T-helper 1 cell treated with Interleukin-12 subunit alpha and Interleukin-12 subunit beta and Interleukin-4 antibody, amounts not matched to agents 30 ng/mL and 1 ng/mL, for 36 hours (primary cell): Measurements from ENCODE around the gene AKTIP. TPM values are rescaled to one million over a fixed set of nuclear protein-coding genes. Genes with fewer than 3 reads are reported as not detected.
"Not testable (repeated sequence)": the region's sequence is repeated elsewhere in the genome, so short reads cannot be mapped to it uniquely, and the experiment has no call there.

Experiments used
- intact Hi-C: fragments of 100-400 bp; cut with micrococcal nuclease; formaldehyde crosslinking; loops from one replicate; pipeline ENCODE4 v1.15.1; 2024
- total RNA-seq: library from RNA; stranded (reverse); gene quantifications from 2 replicates; pipeline ENCODE4 v1.2.3, GENCODE V29; 2022

Gene AKTIP
- total RNA-seq, 1 donor from 2014 or later: 74.5 TPM

GRCh38 chr16:53517851-53518250, 14.8 kb upstream of the AKTIP start:
- intact Hi-C loops: loop anchor here (1.0 to 5.0 kb wide), 7 partner anchors 8 to 394 kb away; partner anchors contain the start of genes AKTIP and RPGRIP1L

- intact Hi-C loops: loop anchor here (5.0 kb wide), 1 partner anchor 396 kb away; no protein-coding TSS in a partner anchor
Measured at GRCh38 chr16:53515811-53516210, 12.8 kb upstream of the AKTIP start.

GRCh38 chr16:53515259-53515658, 12.2 kb upstream of the AKTIP start:
- intact Hi-C loops: loop anchor here (5.0 kb wide), 1 partner anchor 397 kb away; no protein-coding TSS in a partner anchor

DNA sequence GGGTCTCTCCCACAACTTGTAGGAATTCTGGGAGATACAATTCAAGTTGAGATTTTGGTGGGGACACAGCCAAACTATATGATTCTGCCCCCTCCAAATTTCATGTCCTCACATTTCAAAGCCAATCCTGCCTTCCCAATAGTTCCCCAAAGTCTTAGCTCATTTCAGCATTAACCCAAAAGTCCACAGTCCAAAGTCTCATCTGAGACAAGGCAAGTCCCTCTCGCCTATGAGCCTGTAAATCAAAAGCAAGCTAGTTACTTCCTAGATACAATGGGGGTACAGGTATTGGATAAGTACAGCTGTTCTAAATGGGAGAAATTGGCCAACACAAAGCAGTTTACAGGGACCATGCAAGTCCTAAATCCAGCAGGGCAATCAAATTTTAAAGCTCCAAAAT, 9.8 kb upstream of the AKTIP start:
- intact Hi-C loops: not testable (repeated sequence)

- intact Hi-C loops: loop anchor here (2.0 kb wide), 4 partner anchors 23 to 381 kb away; partner anchors contain the start of gene RBL2
Measured at GRCh38 chr16:53511403-53512280, 8.6 kb upstream of the AKTIP start.

DNA sequence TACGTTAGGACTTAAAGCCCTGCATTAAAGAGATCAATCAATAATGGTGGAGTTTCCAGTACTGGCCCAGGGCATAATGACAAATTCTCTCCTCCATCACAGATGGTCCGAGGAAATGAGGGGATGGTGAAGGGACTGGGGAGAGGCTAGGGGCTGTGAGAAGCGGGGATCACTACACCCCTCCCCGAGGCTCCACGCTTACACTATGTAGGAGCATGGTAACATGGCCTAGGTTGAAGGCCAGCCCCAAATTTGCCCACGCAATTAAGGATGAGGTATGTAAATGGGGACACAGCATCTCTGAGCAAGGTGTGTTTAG, 8.0 kb upstream of the AKTIP start:
- intact Hi-C loops: loop anchor here (2.0 kb wide), 4 partner anchors 24 to 380 kb away; partner anchors contain the start of gene RBL2

DNA sequence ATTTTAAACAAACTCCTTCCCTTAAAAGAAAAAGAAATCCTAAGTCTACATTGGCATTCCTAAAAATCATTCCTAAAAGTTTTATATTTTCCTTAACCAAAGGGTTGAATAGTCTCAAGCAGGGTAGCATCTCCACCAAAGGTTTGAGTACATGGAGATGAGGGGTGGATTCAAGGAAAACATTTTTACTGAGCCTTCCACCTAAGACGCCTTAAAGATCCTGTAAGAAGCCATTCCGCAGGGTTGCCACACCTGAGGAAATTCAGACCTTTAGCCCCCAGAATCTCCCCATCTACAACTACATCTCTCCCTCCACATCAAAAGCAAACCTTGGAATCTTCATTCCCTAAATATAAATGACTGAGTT, 7.7 kb upstream of the AKTIP start:
- intact Hi-C loops: loop anchor here (1.0 to 2.0 kb wide), 7 partner anchors 8 to 455 kb away; partner anchors contain the start of gene RBL2

DNA sequence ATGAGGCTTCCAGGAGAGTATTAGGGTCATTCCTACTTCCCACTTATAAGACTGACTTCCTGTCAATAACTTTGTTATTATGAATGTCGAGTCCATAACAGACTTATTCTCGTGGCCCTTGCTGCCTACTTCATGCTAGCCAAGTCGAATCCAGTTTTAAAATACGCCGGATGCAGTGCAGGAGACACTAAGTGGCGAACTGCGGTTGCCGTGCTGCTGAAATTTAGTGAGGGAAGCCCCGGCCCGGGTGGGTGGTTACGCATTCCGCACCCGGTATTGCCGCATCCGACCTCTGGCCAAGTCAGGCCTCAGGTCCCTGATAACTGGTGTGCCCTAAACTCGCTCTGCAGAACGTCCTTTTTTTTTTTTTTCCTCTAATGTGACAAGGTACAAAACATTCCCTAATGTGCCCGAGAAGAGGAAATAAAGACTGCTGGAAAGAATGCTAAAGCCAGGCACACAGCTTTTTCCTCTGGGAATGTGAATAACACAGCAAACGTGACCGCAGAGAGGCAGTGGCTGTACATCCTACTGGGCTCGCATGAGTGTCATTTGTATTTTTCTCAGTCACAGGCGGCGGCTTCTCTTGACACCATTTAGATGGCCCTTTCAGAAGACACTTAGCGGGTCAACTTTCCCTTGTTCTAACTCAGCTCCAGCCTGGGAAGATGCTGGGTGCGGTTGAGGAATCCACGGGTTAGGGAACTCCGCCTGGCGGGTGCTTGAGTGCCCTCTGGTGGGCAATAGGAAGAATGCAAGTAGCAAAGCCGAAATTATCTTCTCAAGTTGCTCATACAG, 7.1 kb upstream of the AKTIP start:
- intact Hi-C loops: loop anchor here (1.0 to 2.0 kb wide), 7 partner anchors 8 to 455 kb away; partner anchors contain the start of gene RBL2

DNA sequence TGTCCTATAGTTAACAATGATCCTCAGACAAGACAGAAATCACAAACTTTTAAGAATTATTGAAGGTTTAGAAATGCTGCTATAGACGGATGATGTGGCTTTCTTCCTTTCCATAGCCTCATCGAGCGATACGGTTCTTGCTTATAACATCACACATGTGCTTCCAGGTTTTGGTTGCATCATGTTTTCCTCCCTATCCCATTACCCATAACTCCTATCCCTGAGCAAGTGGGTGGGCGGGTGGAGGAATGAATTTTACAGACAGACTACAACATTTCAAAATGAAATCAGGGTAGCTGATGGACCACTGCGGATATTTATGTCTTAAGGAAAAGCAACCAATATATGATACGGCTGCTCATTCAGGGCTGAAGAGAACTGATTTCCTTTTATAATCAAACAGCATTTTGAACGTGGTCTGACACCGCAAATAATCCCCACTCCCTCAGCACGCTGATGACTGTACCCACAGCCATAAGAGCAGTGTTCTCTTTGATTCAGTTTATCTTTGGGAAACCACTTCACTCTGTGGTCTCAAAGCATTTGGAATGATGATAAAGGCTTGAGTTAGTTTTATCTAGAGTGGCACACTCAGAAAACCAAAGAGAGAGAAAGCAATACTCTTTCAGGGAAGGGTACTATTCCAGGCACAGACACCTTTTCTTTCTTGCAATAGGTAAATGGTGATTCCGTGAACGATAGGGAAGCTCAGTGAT, 4.6 kb upstream of the AKTIP start:
- intact Hi-C loops: no loop called here

DNA sequence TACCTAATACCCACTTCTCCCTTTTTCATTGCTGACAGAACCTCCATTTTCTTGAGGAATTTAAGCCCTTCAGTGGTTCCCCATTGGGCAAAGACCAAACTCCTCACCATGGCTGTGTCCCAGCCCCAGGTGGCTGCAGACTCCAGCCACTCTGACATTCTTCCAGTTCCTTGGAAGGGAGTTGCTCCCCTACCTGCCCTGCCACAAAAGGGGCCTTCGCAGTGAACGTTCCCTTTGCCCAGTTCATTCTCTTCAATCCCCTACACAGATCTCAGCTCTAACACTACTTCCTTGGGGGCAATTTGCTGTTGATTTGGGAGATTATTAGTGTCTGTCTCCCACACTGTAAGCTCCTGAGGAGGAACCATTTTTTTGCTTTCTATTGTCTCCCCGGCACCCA, 3.2 kb upstream of the AKTIP start:
- intact Hi-C loops: no loop called here

DNA sequence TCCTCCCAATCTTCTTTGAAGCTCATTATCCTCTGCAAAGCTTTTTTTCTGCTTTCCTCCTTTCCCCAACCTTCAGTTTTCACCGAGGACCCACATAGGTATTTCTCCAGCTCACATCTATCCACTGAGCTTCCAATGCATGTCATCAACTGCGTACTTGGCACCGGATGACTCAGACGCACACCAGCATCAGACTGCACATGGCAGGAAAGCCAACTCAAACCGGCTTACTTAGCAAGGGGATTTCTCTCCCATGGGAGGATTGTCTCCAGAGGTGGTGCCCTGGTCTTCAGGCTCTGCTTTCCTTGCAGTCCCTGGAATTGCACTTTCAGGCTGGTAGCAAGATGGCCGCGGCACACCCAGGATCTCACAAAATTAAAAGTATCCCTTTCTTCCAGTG, 1.7 kb upstream of the AKTIP start:
- intact Hi-C loops: loop anchor here (5.0 kb wide), 2 partner anchors 237 to 1423 kb away; no protein-coding TSS in a partner anchor

DNA sequence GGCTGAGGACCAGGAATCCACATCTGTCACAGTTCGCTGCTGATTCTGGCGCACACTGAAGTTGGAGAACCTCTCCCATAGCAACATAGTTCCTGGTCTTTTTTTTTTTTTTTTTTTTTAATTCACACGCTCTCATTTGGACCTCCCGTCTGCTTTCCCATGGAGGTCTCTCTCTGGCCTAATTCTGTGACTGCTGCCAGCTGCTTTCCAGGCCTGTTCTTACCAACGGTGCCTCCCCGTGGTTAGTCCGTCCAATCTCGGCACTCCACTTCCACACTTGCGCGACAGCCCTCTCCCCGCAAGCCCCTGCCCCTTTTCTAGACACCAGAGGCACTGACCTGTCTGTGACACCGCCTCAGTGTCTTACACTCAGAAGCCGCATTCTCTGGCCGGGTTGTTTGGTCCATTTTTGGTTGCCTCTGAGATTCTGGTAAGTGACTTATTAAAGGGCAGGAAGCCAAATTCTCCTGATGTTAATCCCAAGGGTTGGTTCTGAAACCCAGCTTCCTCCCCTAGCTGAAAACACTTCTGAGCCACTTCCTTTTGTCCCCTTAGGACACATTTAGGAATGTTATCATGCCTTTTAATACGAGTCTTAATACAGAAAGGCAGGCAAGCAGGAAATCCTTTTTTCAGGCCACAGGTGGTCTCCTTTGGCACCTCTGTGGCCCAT, 1.1 kb upstream of the AKTIP start:
- intact Hi-C loops: loop anchor here (1.0 to 5.0 kb wide), 10 partner anchors 14 to 1423 kb away; partner anchors contain the start of genes CHD9 and FTO

DNA sequence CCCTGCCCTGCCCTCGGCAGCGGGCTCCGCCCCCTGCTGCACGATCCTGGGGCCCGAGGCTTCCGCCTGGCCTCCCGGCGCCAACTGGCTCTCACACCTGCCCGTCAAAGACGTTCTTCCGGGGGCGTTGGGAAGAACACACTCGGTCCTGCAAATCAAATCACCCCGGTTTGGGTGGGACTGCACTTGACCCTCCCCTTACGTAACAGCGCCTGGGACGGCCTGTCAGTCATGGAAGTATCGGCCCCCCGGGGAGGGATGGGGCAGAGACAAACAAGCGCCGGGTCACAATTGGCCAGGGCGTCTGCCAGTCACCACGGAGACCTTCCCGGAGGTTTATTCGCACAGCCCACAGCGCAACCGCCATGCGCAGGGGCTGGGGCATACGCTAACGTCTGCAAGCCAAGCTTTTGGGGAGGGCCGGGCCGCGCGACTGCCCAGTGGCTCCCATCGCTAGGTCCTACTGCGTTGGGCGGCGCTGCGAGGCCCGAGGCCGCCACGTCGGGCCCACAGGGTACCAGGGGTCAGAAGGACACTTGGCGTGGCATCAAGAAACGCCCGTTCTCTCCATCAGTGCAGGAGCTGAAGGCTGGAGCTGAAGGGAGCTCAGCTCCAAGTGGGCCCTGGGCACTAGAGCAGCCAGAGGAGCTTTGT, 388 bp upstream of the AKTIP start:
- intact Hi-C loops: loop anchor here (1.0 to 5.0 kb wide), 10 partner anchors 15 to 1424 kb away; partner anchors contain the start of genes CHD9 and FTO

GRCh38 chr16:53501216-53501859, 1.7 kb downstream of the AKTIP start:
- intact Hi-C loops: loop anchor here (5.0 kb wide), 2 partner anchors 234 to 1426 kb away; no protein-coding TSS in a partner anchor

GRCh38 chr16:53498984-53499383, 4.0 kb downstream of the AKTIP start:
- intact Hi-C loops: no loop called here

DNA sequence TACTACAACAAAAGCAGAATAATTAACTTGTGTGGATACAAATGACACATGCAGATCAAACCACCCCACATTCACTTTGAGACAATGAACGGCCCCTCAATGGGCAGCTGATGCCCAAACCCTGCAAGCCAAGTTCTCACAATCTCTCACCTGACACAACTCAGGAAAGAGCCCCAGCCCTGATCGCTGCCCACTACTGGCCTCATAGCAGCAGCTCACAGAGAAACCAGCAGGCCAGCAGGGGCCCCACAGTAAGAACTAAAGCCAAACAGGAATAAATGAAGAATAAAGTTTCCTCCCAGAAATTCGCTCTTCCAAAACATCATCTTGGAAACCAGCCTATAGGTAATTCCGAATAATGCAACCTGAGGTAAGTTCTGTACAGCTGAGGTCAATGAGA, 7.7 kb downstream of the AKTIP start:
- intact Hi-C loops: no loop called here

GRCh38 chr16:53494636-53495035, 8.4 kb downstream of the AKTIP start:
- intact Hi-C loops: no loop called here

GRCh38 chr16:53492503-53492902, 10.5 kb downstream of the AKTIP start:
- intact Hi-C loops: no loop called here

GRCh38 chr16:53489755-53490154, 13.3 kb downstream of the AKTIP start:
- intact Hi-C loops: no loop called here
